LNCAP (cell line): ENCODE results near the gene CAPN9.

Experiments used
- CTCF ChIP-seq: fragments of 450-650 bp; IDR thresholded peaks from 2 replicates; pipeline ENCODE4 v1.5.1; 2017; ENCODE audit warnings: mild to moderate bottlenecking

The CAPN9 gene

GRCh38 chr1:230843503-230844309 is 96.5 kb downstream of the CAPN9 start:
- TF ChIP-seq CTCF, result no peak

GRCh38 chr1:230844561-230844960 is 97.4 kb downstream of the CAPN9 start:
- TF ChIP-seq CTCF, result no peak

- TF ChIP-seq CTCF, result no peak
These were observed 101.0 kb downstream of the CAPN9 start for GRCh38 chr1:230848235-230848634.

DNA sequence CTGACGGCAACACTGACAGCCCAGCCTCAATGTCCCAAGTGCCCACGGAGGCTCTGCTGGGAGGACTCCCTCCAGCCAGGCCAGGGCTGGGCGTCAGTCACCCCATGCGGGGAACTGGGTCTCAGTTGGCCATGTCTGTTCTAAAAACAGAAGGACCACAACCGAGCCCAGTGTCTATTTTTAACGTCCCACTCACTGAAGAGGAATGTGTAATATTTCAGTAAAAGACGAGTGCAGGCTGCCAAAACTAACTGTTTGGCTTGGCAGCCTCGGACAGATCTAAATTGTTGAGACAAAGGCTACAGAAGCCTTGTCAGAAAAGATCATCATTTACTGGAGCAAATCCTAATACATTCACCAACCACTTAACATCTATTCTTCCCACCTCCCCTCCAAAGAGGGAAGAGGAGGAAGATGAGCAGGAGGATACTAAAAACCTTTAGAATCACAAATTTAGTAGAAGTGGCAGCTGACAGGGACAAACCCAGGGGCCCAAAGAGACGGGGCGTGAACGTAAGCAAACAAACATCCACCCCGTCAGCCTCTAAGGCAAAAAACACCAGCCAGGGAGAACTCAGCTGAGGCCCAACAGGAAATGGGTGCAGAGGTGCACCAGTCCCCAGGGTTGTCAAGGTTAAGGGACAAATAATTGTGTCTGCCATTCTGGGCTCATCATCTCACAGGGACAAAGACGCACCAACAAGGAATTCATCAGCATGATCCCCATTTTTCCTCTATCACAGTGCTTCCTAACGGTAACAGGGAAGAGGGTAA is 102.5 kb downstream of the CAPN9 start:
- no peak for TF ChIP-seq CTCF

DNA sequence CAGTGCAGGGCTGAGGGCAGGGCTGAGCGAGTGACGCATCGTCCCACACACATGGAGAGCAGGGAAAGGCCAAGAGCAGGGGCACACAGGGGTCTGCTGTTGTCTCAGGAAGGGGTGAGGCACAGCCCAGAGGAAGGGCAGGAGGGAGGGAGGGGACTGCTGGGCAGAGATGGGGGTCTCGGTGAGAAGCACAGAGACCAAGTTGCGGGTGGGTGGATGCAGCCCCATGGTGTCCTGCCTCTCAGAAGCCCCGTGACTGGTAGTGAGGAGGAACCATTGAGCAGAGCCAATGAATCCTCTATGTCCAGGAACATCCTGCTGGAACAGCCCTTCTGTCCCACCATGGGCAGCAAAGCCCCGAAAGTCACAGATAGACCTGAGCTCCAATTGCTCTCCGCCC is 103.4 kb downstream of the CAPN9 start:
- no peak for TF ChIP-seq CTCF

DNA sequence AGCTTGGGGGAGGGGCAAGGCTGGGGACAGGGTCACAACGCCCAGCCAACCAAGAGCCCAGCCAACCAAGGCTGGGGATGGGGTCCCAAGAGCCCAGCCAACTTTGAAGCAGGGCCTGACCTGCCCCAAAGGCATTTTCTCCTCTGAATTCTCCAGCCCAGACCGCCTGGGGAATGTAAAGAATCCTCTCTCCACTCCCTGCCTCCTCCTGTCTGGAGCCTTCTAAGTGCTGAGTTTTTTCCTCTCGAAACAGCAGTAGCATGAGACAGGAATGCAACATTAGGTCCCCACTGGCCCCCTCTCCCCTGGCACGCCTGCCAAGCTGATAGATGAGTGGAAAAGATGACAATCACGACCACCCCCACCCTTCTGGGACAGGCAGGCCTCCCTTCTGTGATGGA is 104.1 kb downstream of the CAPN9 start:
- TF ChIP-seq CTCF, result no peak
